ENCODE results near the gene AACS.

Gene AACS

GRCh38 chr12:125151284-125151683 lies 86.0 kb downstream of the AACS start:
- H3K9me3 ChIP-seq (ENCODE audit: insufficient read depth, low read length), result no peaks in the 10 kb centered on the region
- H3K27me3 ChIP-seq (ENCODE audit: insufficient read depth, insufficient read length), result peaks cover 3% of the 10 kb centered on the region
- TF ChIP-seq YY1 (IDR thresholded peaks at IDR 0.05; ENCODE audit: insufficient read depth, insufficient read length), result no peak
- TF ChIP-seq SUZ12 (IDR thresholded peaks at IDR 0.05; ENCODE audit: extremely low read depth, insufficient read depth, insufficient read length), result no peak
- no peak for TF ChIP-seq ZNF274 (IDR thresholded peaks at IDR 0.05; ENCODE audit: low read depth, low read length)
- DNase-seq (ENCODE audit: low read depth, low spot score), result no peak
- H3K9ac ChIP-seq (ENCODE audit: insufficient read length, low read depth), result no peak overlapping the region
- H3K4me1 ChIP-seq (ENCODE audit: insufficient read depth, insufficient read length), result no peaks in the 10 kb centered on the region
- no peak overlapping the region for H3K4me3 ChIP-seq (ENCODE audit: insufficient read length, low read depth)
- no peaks in the 10 kb centered on the region for H3K36me3 ChIP-seq (ENCODE audit: insufficient read depth, insufficient read length, low read length)

GRCh38 chr12:125152463-125152862 lies 87.2 kb downstream of the AACS start:
- no peak for DNase-seq (ENCODE audit: low read depth, low spot score)
- Histone ChIP-seq H3K4me1 (ENCODE audit: insufficient read depth, insufficient read length) (no peaks in the 10 kb centered on the region), H3K9ac (ENCODE audit: insufficient read length, low read depth) (no peak overlapping the region), H3K27me3 (ENCODE audit: insufficient read depth, insufficient read length) (no peaks in the 10 kb centered on the region), H3K4me3 (ENCODE audit: insufficient read length, low read depth) (no peak overlapping the region), H3K9me3 (ENCODE audit: insufficient read depth, low read length) (no peaks in the 10 kb centered on the region), H3K36me3 (ENCODE audit: insufficient read depth, insufficient read length, low read length) (no peaks in the 10 kb centered on the region)
- TF ChIP-seq ZNF274 (IDR thresholded peaks at IDR 0.05; ENCODE audit: low read depth, low read length) (no peak), YY1 (IDR thresholded peaks at IDR 0.05; ENCODE audit: insufficient read depth, insufficient read length) (no peak), SUZ12 (IDR thresholded peaks at IDR 0.05; ENCODE audit: extremely low read depth, insufficient read depth, insufficient read length) (no peak)

DNA sequence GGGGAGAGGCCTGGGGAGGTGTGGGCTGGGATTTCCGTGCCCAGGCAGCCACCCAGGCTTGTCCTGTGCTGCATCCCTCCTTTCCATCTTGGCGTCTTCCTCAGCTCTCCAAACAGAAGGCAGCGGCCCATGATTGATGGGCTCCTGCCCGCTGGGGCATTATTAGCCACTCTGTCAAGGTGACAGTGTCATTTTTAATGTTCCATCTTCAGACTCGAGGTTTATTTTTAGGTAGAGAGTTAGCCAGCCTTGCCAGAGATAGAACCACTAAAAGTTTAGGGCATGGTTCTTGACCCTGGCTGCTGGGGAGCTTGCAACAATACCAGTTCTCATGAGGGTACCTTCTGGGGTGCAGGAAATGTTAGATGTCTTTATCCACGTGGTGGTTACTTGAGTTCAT lies 90.1 kb downstream of the AACS start:
- Histone ChIP-seq H3K9me3 (ENCODE audit: insufficient read depth, low read length) (no peaks in the 10 kb centered on the region; the same call in 1 of the 2 replicates), H3K27me3 (ENCODE audit: insufficient read depth, insufficient read length) (no peaks in the 10 kb centered on the region), H3K4me1 (ENCODE audit: insufficient read depth, insufficient read length) (no peaks in the 10 kb centered on the region), H3K4me3 (ENCODE audit: insufficient read length, low read depth) (no peak overlapping the region), H3K36me3 (ENCODE audit: insufficient read depth, insufficient read length, low read length) (no peaks in the 10 kb centered on the region), H3K9ac (ENCODE audit: insufficient read length, low read depth) (no peak overlapping the region)
- no peak for DNase-seq (ENCODE audit: low read depth, low spot score)
- TF ChIP-seq YY1 (IDR thresholded peaks at IDR 0.05; ENCODE audit: insufficient read depth, insufficient read length), result no peak
- no peak for TF ChIP-seq ZNF274 (IDR thresholded peaks at IDR 0.05; ENCODE audit: low read depth, low read length)
- no peak for TF ChIP-seq SUZ12 (IDR thresholded peaks at IDR 0.05; ENCODE audit: extremely low read depth, insufficient read depth, insufficient read length)

- Histone ChIP-seq H3K9ac (ENCODE audit: insufficient read length, low read depth) (no peak overlapping the region), H3K4me1 (ENCODE audit: insufficient read depth, insufficient read length) (peaks cover 2% of the 10 kb centered on the region), H3K27me3 (ENCODE audit: insufficient read depth, insufficient read length) (no peaks in the 10 kb centered on the region), H3K4me3 (ENCODE audit: insufficient read length, low read depth) (no peak overlapping the region), H3K9me3 (ENCODE audit: insufficient read depth, low read length) (no peaks in the 10 kb centered on the region; the same call in 1 of the 2 replicates), H3K36me3 (ENCODE audit: insufficient read depth, insufficient read length, low read length) (no peaks in the 10 kb centered on the region)
- TF ChIP-seq SUZ12 (IDR thresholded peaks at IDR 0.05; ENCODE audit: extremely low read depth, insufficient read depth, insufficient read length) (no peak), ZNF274 (IDR thresholded peaks at IDR 0.05; ENCODE audit: low read depth, low read length) (no peak), YY1 (IDR thresholded peaks at IDR 0.05; ENCODE audit: insufficient read depth, insufficient read length) (no peak)
- DNase-seq (ENCODE audit: low read depth, low spot score), result no peak
These were observed 91.9 kb downstream of the AACS start for GRCh38 chr12:125157177-125157576.

DNA sequence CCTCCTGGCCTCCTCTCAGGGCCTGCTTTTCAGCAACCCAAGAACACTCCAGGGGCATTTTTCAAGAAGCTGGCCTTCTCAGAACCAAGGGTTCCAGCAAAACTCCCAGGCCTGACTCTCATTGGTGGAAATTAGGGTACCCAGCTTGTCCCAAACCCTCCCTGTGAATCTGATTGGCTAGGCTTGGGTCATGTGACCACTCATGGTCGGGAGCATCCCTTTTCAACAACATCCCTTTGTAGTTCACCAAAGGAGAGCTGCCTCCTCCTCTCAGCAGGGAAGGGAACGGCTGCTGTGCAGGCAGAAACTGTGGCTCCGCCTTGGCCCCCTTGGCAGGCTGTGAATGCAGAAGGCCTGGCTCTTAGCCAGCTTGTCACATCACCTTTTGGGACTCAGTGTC lies 94.5 kb downstream of the AACS start:
- H3K9ac ChIP-seq (ENCODE audit: insufficient read length, low read depth), result no peak overlapping the region
- TF ChIP-seq YY1 (IDR thresholded peaks at IDR 0.05; ENCODE audit: insufficient read depth, insufficient read length), result no peak
- TF ChIP-seq SUZ12 (IDR thresholded peaks at IDR 0.05; ENCODE audit: extremely low read depth, insufficient read depth, insufficient read length), result no peak
- peaks cover 6% of the 10 kb centered on the region for H3K4me1 ChIP-seq (ENCODE audit: insufficient read depth, insufficient read length)
- no peak for DNase-seq (ENCODE audit: low read depth, low spot score)
- no peaks in the 10 kb centered on the region for H3K36me3 ChIP-seq (ENCODE audit: insufficient read depth, insufficient read length, low read length)
- no peak overlapping the region for H3K4me3 ChIP-seq (ENCODE audit: insufficient read length, low read depth)
- H3K27me3 ChIP-seq (ENCODE audit: insufficient read depth, insufficient read length), result no peaks in the 10 kb centered on the region
- no peaks in the 10 kb centered on the region; the same call in 1 of the 2 replicates for H3K9me3 ChIP-seq (ENCODE audit: insufficient read depth, low read length)

DNA sequence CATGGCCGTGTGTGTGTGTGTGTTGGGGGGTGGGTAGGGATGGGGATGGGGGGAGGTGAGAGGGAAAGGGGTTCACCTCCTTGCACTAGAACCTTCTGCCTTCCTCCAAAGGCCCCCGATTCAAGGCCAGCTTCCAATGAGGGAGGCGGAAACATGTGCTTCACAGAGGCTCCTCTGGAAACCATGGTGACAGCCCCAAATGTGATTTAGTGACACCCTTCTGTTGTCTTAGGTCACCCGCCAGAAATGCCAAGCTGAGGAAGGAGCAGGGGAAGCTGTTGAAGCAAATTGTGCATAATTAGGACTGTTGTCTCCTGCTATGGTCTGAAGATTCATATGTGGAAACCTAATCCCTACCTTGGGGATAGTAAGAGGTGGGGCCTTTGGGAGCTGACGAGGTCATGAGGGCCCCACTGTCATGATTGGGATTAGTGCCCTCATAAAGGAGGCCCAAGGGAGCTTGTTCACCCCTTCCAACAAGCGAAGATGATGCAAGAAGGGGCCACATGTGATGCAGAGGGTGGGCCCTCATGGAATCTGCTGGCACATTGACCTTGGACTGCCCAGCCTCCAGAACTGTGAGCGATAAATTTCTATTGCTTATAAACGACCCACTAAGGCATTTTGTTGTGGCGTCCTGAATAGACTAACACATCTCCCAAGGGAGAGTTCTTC lies 95.2 kb downstream of the AACS start:
- H3K4me3 ChIP-seq (ENCODE audit: insufficient read length, low read depth), result no peak overlapping the region
- H3K27me3 ChIP-seq (ENCODE audit: insufficient read depth, insufficient read length), result no peaks in the 10 kb centered on the region
- H3K36me3 ChIP-seq (ENCODE audit: insufficient read depth, insufficient read length, low read length), result no peaks in the 10 kb centered on the region
- DNase-seq (ENCODE audit: low read depth, low spot score), result no peak
- TF ChIP-seq ZNF274 (IDR thresholded peaks at IDR 0.05; ENCODE audit: low read depth, low read length) (no peak), YY1 (IDR thresholded peaks at IDR 0.05; ENCODE audit: insufficient read depth, insufficient read length) (no peak), SUZ12 (IDR thresholded peaks at IDR 0.05; ENCODE audit: extremely low read depth, insufficient read depth, insufficient read length) (no peak)
- no peak overlapping the region for H3K9ac ChIP-seq (ENCODE audit: insufficient read length, low read depth)
- no peaks in the 10 kb centered on the region; the same call in 1 of the 2 replicates for H3K9me3 ChIP-seq (ENCODE audit: insufficient read depth, low read length)
- peaks cover 6% of the 10 kb centered on the region for H3K4me1 ChIP-seq (ENCODE audit: insufficient read depth, insufficient read length)

DNA sequence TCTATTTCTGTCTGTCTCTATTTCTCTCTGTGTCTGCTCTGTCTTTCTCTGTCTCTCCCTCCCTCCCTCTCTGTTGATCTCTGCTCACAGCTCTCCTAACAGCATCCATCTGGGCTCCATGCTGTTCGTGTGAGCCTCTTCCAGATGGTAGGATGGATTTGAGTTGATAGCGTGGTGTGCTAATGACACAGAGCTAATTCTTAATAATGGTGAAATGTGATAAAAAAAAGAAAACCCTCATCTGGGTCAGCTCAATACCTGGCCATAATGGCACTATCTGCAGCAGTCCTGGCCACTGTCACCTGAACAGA lies 96.4 kb downstream of the AACS start:
- DNase-seq (ENCODE audit: low read depth, low spot score), result no peak
- TF ChIP-seq ZNF274 (IDR thresholded peaks at IDR 0.05; ENCODE audit: low read depth, low read length) (no peak), SUZ12 (IDR thresholded peaks at IDR 0.05; ENCODE audit: extremely low read depth, insufficient read depth, insufficient read length) (no peak), YY1 (IDR thresholded peaks at IDR 0.05; ENCODE audit: insufficient read depth, insufficient read length) (no peak)
- H3K4me3 ChIP-seq (ENCODE audit: insufficient read length, low read depth), result no peak overlapping the region
- peaks cover 6% of the 10 kb centered on the region for H3K4me1 ChIP-seq (ENCODE audit: insufficient read depth, insufficient read length)
- no peaks in the 10 kb centered on the region; the same call in 1 of the 2 replicates for H3K9me3 ChIP-seq (ENCODE audit: insufficient read depth, low read length)
- no peaks in the 10 kb centered on the region for H3K36me3 ChIP-seq (ENCODE audit: insufficient read depth, insufficient read length, low read length)
- no peaks in the 10 kb centered on the region for H3K27me3 ChIP-seq (ENCODE audit: insufficient read depth, insufficient read length)
- no peak overlapping the region for H3K9ac ChIP-seq (ENCODE audit: insufficient read length, low read depth)

Measured in NT2/D1 (cell line).